NCI-H460 (cell line): ENCODE measurements around the gene TJP3. TPM values are rescaled to one million over a fixed set of nuclear protein-coding genes. Genes with fewer than 3 reads are reported as not detected.

ENCODE experiments used
- DNase-seq: peaks from one replicate; pipeline ENCODE4 v3.0.0-alpha.2; 2016; ENCODE audit warnings: low read depth; ENCODE audit errors: extremely low read depth
- total RNA-seq: library from RNA; depleted of rRNA; stranded (reverse); fragments of >200 nt; shearing (Covaris generic); gene quantifications from 2 replicates; pipeline ENCODE4 v1.2.3, GENCODE V29; 2014

Gene TJP3
- total RNA-seq, 1 experiment from 2014 or later = 0.69 TPM

GRCh38 chr19:3690551-3691371, 17.4 kb upstream of the TJP3 start:
- no peak for DNase-seq

- DNase-seq = no peak
Observed at GRCh38 chr19:3691372-3691716, 16.8 kb upstream of the TJP3 start.

DNA sequence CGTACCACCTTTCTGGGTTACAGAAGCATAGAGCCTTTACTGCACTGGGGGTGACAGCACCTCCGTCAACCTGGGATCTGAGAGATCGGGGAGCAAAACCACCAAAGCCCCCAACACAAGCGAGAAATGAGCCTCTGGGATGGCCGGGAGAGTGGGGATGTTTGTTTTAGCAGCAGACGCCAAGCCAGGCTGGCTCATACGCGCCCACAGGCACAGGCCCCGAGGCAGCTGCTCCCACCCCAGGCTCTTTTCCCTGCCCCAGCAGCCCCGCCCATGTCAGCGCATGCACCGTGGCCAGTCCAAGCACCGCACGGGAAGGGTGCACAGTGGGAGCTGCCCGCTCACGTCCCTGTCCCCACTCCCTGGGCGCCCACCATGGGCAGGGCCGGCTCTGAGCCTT, 16.5 kb upstream of the TJP3 start:
- DNase-seq = no peak

GRCh38 chr19:3692141-3693024, 15.8 kb upstream of the TJP3 start:
- DNase-seq = no peak

- DNase-seq = no peak
Observed at GRCh38 chr19:3693025-3693925, 14.9 kb upstream of the TJP3 start.

DNA sequence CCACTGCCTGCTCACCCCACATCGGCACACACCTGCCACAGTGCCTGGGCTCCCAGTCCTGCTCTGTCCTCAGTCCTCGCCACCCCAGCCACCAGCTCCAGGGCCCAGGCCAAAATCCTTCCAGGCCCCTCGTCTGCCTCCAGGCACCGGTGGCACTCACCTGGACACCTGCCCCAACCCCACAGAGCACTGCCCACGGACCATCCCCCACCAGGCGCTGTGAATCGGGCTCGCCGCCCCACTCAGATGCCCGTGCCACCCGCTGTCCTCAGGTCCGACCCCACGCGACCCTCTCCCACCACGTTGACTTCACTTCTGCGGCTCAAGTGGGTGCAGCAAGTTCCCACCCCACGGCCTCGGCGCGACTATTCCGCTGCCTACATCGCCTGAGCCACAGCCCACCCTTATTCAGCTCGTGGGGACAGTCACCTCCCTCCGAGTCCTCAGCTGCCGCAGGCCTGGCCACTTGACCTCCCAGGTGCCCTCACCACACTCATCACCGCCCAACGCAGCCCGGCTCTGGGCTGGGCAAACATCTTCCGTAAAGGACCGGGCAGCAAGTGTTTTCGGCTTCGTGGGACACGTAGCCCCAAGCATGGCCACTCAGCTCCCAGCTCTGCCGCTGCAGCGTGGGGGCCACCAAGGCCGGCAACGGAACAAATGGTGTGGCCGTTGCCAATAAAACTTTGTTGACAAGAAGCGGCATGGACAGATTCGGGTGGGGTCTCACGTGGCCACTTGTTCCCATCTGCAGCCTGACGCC, 13.6 kb upstream of the TJP3 start:
- no peak for DNase-seq

DNA sequence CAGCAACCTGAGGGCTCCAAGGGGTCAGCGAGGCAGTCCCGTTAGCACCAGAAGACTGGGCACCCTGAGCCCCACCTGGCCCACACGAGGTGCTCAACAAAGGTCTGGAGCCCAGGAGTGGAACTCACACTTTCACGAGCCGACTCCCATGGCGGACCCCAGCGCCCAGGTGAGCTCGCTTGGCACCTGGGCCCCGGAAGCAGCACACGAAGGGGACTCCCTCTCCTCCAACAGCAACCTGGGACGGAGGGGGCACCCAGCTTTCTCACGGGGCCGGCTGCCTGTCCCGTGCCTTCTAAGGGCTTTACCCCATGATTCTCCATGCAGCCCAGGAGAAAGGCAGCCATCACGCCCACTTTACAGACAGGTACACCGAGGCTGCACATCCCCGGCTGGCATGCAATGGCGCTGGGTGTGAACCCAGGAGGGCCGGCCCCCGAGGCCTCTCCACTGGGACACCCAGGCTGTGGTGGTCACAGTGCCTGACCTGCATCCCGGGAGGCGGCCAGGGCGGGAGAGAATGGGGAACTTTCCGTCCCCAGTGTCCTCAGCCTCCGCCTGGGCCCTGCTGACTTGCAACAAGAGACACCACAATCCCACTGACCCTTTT, 13.0 kb upstream of the TJP3 start:
- DNase-seq = no peak

- DNase-seq = no peak
Observed at GRCh38 chr19:3695986-3696659, 12.1 kb upstream of the TJP3 start.

GRCh38 chr19:3696660-3696995, 11.6 kb upstream of the TJP3 start:
- DNase-seq = no peak

- DNase-seq = no peak
Observed at GRCh38 chr19:3697094-3697493, 11.1 kb upstream of the TJP3 start.

- DNase-seq = no peak
Observed at GRCh38 chr19:3697671-3698385, 10.4 kb upstream of the TJP3 start.

DNA sequence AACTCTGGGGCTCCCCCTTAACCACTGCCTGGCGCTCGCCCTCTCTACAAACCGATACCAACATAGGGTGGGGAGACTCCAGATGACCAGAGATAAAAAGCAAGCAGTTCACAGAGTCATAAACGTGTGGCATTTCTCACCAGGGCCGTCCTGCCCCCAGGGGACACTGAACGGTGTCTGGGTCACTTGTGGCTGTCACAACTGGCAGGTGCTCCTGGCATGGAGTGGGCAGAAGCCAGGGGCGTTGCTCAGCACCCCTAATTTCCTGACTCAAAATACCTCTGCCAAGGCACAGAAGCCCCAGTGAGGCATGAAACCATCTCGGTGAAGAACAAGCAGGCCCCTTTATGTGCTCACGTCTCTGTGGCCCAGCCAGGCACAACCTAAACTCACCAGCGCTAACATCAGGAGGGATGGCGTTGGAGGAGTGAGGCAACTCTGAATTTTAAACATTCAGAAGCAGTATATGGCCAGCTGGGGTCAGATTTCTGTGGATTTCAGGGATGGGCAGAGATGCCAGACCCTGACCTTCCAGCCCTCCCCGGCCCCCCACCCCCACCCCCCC, 9.7 kb upstream of the TJP3 start:
- no peak for DNase-seq

DNA sequence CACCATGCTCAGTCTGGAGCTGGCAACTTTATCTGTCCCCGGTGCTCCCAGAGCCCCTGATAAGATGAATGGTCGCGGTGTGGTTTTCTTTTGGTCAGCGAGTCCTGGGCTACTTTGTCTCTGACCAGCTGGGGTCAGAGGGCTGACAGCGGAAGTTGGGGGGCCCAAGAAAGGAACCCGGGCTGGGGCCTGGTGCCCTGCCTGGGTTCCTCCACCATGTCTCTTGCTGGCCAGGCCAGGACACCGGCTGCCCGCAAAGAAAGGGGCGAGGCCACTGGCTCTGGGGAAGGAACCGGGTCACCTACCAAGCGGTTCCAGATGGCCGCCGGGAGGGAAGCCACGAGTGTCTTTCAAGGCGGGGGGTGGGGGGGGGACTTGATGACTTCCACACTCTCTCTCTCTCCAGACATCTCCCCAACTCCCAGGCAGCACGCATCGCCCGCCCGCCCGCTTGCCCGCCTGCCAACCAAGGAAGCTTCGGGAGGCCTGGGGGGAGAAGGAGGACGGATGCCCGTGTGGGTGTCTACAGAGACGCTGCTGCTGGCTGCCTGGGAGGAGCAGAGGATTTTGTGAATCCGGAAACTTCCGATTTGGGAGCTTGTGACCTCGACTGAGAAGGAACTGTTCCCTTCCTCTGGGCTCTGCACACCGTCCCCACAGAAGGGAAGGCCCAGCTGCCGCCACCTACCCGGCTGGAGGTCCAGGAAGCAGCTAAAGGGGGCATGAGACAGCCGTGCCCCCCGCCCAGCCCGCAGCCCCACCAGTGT, 9.0 kb upstream of the TJP3 start:
- no peak for DNase-seq

DNA sequence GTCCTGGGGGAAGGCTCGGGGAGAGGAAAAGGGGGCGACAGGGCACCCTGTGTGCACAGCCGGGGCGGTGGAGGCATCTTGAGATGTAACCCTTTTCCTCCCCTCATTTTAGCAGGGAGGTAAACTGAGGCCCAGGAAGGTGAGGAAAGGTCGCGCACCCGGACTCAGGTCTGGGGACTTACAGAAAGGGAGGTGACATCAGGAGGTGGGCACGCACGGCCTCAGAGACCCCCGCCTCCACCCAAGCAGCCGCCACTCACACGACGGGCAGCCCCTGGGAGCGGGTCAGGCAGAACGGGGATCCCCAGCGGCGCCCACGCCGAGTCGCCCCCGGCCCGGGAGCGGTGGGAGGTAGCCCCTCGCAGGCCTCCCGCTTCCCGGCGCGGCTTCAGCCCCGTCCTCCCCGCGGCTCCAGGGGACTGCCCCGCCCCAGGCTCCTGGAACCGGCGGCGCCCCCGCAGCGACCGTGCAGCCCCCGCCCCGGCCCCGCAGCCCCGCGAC, 8.4 kb upstream of the TJP3 start:
- DNase-seq = no peak

- DNase-seq = peak; percentile 77
Observed at GRCh38 chr19:3700242-3701032, 7.7 kb upstream of the TJP3 start, which contains the start of gene PIP5K1C. PIP5K1C (minus strand) TSS chr19:3700468; CDS start chr19:3700390, 78 bp downstream.

- DNase-seq = no peak
Observed at GRCh38 chr19:3701200-3701599, 7.0 kb upstream of the TJP3 start.

DNA sequence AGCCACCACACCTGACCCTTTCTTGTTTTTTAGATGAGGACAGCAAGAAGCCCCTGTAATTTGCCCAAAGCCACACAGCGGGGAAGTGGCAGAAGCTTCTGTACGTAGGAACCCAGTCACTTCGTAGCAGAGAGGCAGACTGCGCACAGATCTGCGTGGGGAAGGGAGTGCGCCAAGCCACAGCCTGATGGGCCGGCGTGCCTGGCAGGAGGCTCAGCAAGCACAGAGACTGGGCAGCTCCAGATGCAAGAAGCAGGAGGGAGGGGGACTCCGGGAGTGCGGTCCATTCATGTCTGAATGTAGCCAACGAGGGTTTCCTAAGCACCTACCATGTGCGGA, 347 bp upstream of the TJP3 start:
- DNase-seq = no peak
